ENCODE data around the gene MOBP. TPM values are rescaled to one million over a fixed set of nuclear protein-coding genes. Genes with fewer than 3 reads are reported as not detected.

MOBP gene
- total and polyA plus RNA-seq, 4 donors = not detected

- TF ChIP-seq MAX (IDR thresholded peaks at IDR 0.05) (no peak), RXRA (IDR thresholded peaks at IDR 0.05) (no peak), SP1 (IDR thresholded peaks at IDR 0.05) (no peak), RAD21 (IDR thresholded peaks at IDR 0.05) (no peak), ATF3 (IDR thresholded peaks at IDR 0.05) (no peak), GABPA (IDR thresholded peaks at IDR 0.05 in 1 of 2, conservative IDR thresholded peaks at IDR 0.05 in 1 of 2) (no peak), CTCF (IDR thresholded peaks at IDR 0.05; ENCODE audit: low read depth, low read length, missing input control) (no peak), ZBTB33 (IDR thresholded peaks at IDR 0.05) (no peak), HNF4G (IDR thresholded peaks at IDR 0.05) (no peak), NR2F2 (IDR thresholded peaks at IDR 0.05) (no peak)
- H3K4me1 ChIP-seq (ENCODE audit: control insufficient read depth in 4 of 4, insufficient read depth in 4 of 4, low read length in 3 of 4) = no peaks in the 10 kb centered on the region
- H3K36me3 ChIP-seq (ENCODE audit: control insufficient read depth in 4 of 4, insufficient read depth in 3 of 4, low read depth in 1 of 4, low read length in 3 of 4) = no peaks in the 10 kb centered on the region
- H3K4me3 ChIP-seq (ENCODE audit: low read depth in 1 of 3, low read length in 3 of 3) = no peak overlapping the region
- H3K27me3 ChIP-seq (ENCODE audit: control insufficient read depth in 4 of 4, insufficient read depth in 4 of 4, low read length in 3 of 4) = peaks cover 0 to 3% (median 2%) of the 10 kb centered on the region in 4 donors
- DNase-seq (ENCODE audit: low spot score) = no peak
- no peak overlapping the region for H3K27ac ChIP-seq (ENCODE audit: low read depth in 1 of 2, low read length in 2 of 2)
- no peak overlapping the region for H3K9ac ChIP-seq (ENCODE audit: low read depth in 1 of 2, low read length in 2 of 2)
- H3K9me3 ChIP-seq (ENCODE audit: control insufficient read depth in 4 of 4, low read length in 3 of 4) = peaks cover 0 to 3% (median 0%) of the 10 kb centered on the region in 4 donors
Observed at GRCh38 chr3:39476783-39477182, 9.3 kb downstream of the MOBP start.

GRCh38 chr3:39478226-39478625, 10.7 kb downstream of the MOBP start:
- H3K4me3 ChIP-seq (ENCODE audit: low read depth in 1 of 3, low read length in 3 of 3) = no peak overlapping the region
- 93% methylated on average over 1 of the region's 1 CpG for WGBS
- H3K9ac ChIP-seq (ENCODE audit: low read depth in 1 of 2, low read length in 2 of 2) = no peak overlapping the region

More at GRCh38 chr3:39478226-39478625, 10.7 kb downstream of the MOBP start:
- Histone ChIP-seq H3K27me3 (ENCODE audit: control insufficient read depth in 4 of 4, insufficient read depth in 4 of 4, low read length in 3 of 4) (peaks cover 0 to 2% (median under 1%) of the 10 kb centered on the region in 4 donors), H3K9me3 (ENCODE audit: control insufficient read depth in 4 of 4, low read length in 3 of 4) (peaks cover 0 to 3% (median 0%) of the 10 kb centered on the region in 4 donors), H3K36me3 (ENCODE audit: control insufficient read depth in 4 of 4, insufficient read depth in 3 of 4, low read depth in 1 of 4, low read length in 3 of 4) (no peaks in the 10 kb centered on the region), H3K4me1 (ENCODE audit: control insufficient read depth in 4 of 4, insufficient read depth in 4 of 4, low read length in 3 of 4) (no peaks in the 10 kb centered on the region), H3K27ac (ENCODE audit: low read depth in 1 of 2, low read length in 2 of 2) (no peak overlapping the region)
- DNase-seq (ENCODE audit: low spot score) = no peak
- TF ChIP-seq CTCF (IDR thresholded peaks at IDR 0.05; ENCODE audit: low read depth, low read length, missing input control) (no peak), TAF1 (conservative IDR thresholded peaks at IDR 0.05) (no peak), NR2F2 (IDR thresholded peaks at IDR 0.05) (no peak), RXRA (IDR thresholded peaks at IDR 0.05) (no peak), FOXA1 (IDR thresholded peaks at IDR 0.05) (no peak), RAD21 (IDR thresholded peaks at IDR 0.05) (no peak), GABPA (IDR thresholded peaks at IDR 0.05 in 1 of 2, conservative IDR thresholded peaks at IDR 0.05 in 1 of 2) (no peak), SP1 (IDR thresholded peaks at IDR 0.05) (no peak), FOXA2 (IDR thresholded peaks at IDR 0.05) (no peak), HNF4G (IDR thresholded peaks at IDR 0.05) (no peak), REST (IDR thresholded peaks at IDR 0.05) (no peak), HNF4A (conservative IDR thresholded peaks at IDR 0.05) (no peak), JUND (IDR thresholded peaks at IDR 0.05) (no peak), YY1 (IDR thresholded peaks at IDR 0.05) (no peak), MAX (IDR thresholded peaks at IDR 0.05) (no peak), ATF3 (IDR thresholded peaks at IDR 0.05) (no peak), ZBTB33 (IDR thresholded peaks at IDR 0.05) (no peak), EGR1 (IDR thresholded peaks at IDR 0.05; ENCODE audit: low read depth in 2 of 2) (no peak)
